ENCODE results near the gene ACP2.
A peak's percentile ranks its signal among the peaks of the same experiment; 100 is the strongest.

Gene ACP2, protein sequence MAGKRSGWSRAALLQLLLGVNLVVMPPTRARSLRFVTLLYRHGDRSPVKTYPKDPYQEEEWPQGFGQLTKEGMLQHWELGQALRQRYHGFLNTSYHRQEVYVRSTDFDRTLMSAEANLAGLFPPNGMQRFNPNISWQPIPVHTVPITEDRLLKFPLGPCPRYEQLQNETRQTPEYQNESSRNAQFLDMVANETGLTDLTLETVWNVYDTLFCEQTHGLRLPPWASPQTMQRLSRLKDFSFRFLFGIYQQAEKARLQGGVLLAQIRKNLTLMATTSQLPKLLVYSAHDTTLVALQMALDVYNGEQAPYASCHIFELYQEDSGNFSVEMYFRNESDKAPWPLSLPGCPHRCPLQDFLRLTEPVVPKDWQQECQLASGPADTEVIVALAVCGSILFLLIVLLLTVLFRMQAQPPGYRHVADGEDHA

DNA sequence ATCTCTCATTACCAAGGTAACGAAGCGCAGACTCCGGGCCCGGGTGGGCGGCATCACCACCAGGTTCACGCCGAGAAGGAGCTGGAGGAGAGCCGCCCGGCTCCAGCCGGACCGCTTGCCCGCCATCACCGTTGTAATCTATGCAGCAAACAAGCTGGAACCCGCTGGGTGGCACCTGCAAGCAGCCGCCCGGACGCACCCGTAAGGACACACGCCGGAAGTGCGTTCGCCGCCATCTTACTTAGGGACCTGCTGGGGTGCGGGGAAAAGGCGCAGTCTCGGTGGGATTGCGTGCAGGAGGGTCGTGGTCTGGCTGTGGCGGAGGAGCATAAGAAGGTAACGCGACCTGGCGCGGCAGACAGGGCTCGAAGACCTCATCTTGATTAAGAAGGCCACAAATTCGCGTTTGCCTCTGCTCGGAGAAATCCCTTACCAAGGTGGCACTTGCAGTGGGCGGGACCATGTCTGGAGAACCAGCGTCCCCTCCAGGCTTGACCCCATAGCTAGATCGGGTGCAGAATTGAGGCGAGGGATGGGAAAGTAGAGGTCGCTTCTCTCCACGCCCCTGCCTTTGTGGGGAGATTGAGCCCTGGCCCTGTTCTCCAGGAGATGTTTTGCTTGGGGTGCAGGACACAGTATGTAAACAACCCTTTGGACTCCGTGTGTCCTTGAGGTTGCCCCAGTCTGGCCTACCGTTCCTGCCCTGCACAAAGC lies at the start of gene ACP2:
Gene ACP2, minus strand, starts transcription at position 151 of the 714 bp plus-strand sequence. Its CDS starts 25 bp downstream, at position 126.
- H3K4me3 ChIP-seq (ENCODE audit: low read depth, low read length), result peak within 1 kb of the TSS; percentile 99

DNA sequence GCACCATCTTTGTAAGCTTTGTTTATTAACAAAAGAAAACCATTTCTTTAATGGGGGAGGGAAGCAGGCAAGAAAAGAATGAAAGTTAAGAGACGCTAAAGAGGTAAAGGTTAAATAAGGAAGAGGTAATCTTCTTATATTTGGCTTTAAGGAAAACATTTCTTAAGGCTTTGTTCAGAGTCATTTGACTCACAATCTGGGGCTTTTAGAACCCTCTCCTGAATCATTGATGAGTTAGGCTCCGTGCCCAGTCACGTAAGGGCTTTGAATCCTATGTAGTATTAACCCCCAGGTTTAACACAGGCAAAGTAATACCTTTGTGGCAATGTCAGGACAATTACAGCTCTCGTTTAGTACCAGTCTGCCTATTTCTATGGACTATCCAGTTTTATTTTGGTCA lies 47.4 kb upstream of the ACP2 start:
- H3K4me3 ChIP-seq (ENCODE audit: low read depth, low read length), result no peak overlapping the region

DNA sequence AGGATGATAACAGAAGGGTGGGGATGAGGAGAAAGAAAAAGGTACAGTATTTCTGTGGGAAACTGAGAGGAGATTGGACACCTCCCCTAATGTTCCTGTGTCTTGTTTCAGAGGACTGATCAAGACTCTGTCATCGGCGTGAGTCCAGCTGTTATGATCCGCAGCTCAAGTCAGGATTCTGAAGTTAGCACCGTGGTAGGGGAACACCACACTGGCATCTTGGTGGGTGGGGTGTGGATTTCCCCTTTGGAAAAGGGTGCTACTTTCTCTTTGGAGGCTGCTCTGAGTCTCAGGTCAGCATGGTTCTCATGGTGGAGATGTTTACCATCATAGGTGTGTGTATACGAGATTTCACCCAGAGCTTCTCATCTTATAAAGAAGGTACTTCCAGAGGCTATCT lies 46.8 kb upstream of the ACP2 start:
- no peak overlapping the region for H3K4me3 ChIP-seq (ENCODE audit: low read depth, low read length)

DNA sequence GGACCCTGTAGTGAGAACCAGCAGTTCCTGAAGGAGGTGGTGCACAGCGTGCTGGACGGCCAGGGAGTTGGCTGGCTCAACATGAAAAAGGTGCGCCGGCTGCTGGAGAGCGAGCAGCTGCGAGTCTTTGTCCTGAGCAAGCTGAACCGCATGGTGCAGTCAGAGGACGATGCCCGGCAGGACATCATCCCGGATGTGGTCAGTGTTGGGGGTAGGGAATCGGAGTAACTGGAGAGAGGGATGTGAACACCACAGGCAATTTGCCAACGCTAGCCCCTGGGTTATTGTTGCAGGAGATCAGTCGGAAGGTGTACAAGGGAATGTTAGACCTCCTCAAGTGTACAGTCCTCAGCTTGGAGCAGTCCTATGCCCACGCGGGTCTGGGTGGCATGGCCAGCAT lies 41.2 kb upstream of the ACP2 start:
- H3K4me3 ChIP-seq (ENCODE audit: low read depth, low read length), result no peak overlapping the region

DNA sequence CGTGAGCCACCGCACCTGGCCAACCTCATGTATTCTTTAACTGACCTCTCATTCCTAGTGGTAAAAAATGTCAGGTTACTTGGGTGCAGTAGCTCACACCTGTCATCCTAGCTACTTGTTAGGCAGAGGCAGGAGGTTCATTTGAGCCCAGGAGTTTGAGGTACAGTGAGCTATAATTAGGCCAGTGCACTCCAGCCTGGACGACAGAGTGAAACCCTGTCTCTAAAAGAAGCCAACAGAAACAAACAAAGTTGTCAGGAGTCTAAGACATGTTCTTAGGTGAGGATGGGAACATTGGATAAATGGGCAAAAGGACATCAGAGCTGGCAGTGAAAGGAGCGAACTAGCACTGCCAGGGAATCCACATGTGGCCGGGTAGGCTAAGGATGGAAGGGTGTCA lies 39.5 kb upstream of the ACP2 start:
- H3K4me3 ChIP-seq (ENCODE audit: low read depth, low read length), result no peak overlapping the region

DNA sequence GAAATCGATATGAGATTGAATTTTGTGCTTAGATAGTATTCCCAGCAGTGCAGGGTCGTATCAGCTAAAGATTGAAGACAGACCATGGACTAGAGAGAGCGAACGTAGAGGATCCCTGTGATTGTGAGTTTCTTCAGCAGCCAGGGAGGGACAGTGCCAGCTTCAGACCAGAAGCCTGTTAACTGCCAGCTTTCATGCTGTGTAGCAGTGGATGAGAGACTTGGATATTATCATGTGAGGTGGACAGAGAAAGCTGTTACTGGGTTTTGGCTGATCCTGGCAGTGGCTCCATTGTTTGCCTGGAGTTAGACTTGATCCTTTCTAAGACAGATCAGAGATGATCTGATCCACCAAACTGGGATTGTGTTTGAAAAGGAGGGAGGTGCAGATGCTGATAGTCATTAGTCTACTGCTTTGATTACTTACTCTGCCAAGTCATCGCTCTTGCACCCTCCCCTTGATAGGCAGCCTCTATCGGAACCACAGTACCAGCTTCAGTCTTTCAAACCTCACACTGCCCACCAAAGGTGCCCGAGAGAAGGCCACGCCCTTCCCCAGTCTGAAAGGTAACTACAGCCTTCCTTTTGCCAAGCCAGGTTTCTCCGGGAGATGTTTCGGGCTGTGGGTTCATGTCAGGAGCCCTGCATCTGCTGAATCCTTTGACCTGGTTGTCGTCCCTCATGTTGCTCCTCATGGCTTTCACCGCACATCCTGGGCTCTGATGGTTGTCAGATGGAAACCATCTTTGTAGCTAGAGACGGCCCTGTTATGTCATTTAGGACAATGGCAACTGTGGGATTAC lies 37.6 kb upstream of the ACP2 start:
- H3K4me3 ChIP-seq (ENCODE audit: low read depth, low read length), result no peak overlapping the region

DNA sequence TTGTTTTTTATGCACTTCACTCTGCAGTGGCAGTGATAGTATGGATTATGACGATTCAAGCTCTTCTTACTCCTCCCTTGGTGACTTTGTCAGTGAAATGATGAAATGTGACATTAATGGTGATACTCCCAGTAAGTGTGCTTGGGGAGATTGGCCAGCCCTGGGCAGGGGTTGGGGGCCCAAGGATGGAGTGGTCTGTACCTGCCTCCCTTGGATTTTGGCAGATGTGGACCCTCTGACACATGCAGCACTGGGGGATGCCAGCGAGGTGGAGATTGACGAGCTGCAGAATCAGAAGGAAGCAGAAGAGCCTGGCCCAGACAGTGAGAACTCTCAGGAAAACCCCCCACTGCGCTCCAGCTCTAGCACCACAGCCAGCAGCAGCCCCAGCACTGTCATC lies 35.5 kb upstream of the ACP2 start:
- no peak overlapping the region for H3K4me3 ChIP-seq (ENCODE audit: low read depth, low read length)

DNA sequence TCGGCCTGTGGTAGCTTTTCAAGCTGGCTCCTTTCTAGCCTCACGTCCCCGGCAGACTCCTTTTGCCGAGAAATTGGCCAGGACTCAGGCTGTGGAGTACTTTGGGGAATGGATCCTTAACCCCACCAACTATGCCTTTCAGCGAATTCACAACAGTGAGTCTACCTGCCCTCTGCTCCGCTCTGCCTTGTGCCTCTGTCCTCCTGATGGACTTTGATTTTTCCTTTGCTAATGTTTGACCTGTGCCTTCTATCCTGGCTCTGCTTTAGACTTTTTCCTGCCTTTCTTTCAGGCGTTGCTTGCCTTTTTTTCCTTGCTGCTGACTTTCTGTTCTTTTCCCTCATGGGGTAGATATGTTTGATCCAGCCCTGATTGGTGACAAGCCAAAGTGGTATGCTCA lies 33.8 kb upstream of the ACP2 start:
- no peak overlapping the region for H3K4me3 ChIP-seq (ENCODE audit: low read depth, low read length)

DNA sequence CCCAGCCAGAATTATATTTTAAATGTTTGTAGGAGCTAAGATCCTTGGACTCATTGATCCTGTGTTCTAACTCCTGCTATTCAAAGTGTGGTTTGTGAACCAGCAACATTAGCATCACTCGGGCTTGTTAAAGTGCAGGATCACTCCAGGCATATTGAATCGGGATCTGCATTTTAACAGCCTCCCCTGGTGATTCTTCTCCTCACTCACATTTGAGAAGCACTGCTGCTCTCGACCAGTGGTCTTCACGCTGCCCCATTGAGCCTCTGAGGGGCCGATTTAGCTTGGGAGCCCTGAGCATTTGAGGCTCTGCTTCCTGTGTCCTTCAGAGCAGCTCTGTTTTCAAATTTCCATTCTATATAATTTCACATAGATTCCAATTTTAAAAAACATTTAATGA lies 32.2 kb upstream of the ACP2 start:
- no peak overlapping the region for H3K4me3 ChIP-seq (ENCODE audit: low read depth, low read length)

DNA sequence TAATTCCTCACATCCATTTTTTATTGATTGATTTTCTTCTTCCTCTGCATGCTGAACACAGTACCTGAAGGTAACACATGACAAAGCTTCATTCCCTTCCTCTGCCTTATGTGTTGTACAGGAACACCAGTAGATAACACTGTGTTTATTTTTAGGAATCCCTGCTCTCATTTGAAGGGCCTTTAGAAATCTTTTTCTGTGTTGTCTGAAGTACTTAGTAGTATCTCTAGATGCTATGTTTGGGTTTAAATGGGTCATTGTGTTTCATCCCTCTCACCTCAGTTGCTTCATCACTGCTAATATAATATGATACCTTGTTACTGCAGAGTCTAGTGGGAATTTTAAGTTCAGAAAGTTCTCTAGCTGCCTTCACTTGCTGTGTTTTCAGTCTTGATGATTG lies 31.5 kb upstream of the ACP2 start:
- H3K4me3 ChIP-seq (ENCODE audit: low read depth, low read length), result no peak overlapping the region

DNA sequence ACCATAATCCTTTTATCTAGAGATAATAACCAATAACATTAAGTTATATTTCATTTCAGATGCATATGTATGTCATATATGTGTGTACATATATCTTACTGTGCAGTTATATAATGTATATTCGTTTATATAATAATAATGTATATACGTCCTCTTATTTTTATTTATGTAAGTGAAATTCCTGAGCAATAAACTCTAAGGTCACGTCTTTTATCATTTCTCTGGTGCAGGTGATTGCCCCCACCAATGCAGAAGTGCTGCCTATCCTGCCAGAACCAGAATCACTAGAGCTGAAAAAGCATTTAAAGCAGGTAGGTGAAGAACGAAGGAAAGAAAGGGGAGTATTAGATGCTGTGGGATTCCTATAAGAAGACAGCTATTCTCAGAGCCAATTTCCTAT lies 30.2 kb upstream of the ACP2 start:
- H3K4me3 ChIP-seq (ENCODE audit: low read depth, low read length), result no peak overlapping the region

DNA sequence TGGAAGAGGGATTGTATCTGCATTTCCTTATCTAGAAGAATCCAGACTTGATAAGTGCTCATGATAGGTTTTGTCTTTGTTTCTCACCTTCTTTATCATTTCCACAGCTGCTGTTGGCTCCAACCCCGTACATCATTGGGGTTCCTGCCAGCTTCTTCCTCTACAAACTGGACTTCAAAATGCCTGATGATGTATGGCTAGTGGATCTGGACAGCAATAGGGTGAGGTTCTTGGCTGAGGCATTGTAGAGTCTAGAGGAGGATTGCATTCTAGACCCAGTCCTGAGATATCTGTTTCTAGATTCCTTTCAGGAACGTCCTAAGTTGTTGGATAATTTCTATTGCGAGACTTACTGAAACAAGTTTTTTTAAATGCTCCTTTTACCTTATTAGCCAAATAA lies 29.4 kb upstream of the ACP2 start:
- H3K4me3 ChIP-seq (ENCODE audit: low read depth, low read length), result no peak overlapping the region

DNA sequence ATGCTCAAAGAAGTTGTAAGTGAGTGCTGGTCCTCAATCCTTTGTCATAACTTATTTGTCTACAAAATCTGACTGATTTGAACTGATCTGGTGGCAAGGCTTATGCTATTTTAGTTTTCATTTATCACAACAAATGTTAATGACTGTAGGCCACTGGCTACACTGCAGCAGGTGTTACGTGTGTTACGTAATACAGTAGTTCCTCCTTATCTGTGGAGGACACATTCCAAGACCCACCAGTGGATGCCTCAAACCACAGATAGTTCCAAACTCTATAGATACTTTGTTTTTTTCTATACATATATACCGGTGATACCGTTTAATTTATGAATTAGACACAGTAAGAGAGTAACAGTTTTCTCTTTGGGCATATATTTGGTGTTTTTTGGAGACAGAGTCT lies 28.3 kb upstream of the ACP2 start:
- H3K4me3 ChIP-seq (ENCODE audit: low read depth, low read length), result no peak overlapping the region

DNA sequence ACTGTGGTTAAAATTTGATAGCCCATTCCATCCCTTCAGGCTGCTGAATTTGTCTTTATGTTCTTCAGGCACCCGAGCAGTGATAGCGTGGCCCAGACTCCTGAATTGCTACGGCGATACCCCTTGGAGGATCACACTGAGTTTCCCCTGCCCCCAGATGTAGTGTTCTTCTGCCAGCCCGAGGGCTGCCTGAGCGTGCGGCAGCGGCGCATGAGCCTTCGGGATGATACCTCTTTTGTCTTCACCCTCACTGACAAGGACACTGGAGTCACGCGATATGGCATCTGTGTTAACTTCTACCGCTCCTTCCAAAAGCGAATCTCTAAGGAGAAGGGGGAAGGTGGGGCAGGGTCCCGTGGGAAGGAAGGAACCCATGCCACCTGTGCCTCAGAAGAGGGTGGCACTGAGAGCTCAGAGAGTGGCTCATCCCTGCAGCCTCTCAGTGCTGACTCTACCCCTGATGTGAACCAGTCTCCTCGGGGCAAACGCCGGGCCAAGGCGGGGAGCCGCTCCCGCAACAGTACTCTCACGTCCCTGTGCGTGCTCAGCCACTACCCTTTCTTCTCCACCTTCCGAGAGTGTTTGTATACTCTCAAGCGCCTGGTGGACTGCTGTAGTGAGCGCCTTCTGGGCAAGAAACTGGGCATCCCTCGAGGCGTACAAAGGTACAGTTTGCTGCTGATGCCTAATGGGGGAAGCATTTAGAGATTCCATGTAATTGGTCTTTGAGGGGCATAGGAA lies 26.1 kb upstream of the ACP2 start:
- H3K4me3 ChIP-seq (ENCODE audit: low read depth, low read length), result no peak overlapping the region

DNA sequence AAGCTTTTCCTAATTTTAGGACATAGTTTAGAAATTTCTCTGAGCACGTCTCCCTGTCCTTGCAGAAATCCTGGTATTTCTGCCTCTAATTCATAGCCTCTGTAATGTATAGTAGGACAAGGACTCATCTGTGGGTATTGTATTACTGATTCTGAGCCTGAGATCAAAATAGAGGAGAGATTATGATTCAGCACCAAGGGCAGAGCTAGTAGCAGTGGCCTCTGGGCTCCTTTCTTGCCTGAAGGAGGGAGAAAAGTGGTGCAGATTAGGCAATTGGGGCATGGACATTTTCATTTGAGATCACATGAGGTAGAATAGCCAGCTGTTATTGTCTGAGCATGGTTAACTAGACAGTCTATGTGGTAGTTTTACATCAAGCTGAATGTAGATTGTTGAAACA lies 24.1 kb upstream of the ACP2 start:
- H3K4me3 ChIP-seq (ENCODE audit: low read depth, low read length), result no peak overlapping the region

DNA sequence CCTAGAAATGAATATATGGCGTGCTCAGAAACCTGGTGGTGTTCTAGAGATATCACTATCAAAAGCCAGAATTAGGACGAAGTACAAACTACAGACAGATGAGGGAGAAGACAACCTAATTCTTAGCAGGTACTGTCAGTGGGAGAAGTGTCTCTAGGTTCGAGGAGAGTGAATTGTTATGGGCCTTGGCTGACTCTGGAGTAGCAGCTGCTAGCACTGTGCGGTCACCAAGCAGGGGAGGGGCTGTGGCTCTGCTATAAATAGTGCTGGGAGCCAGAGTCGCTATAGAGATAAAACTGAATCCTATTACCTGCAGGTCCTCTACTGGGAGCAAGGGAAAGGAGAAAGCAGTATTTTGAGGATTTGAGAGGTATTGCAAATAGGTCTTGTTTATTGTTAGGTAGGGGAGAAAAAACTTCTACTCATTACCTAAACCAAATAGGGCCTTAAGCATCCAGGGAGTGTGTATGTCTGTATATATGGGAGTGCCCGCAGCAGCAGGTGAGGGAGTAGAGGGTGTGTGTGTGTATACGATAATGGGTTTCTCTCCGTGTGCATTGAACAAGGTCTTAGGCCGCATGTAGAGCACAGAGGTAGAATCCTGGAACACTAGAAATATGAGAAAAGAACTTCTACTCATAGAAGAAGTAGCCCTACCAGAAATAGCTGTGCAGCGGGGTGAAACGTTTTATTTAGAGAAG lies 23.5 kb upstream of the ACP2 start:
- no peak overlapping the region for H3K4me3 ChIP-seq (ENCODE audit: low read depth, low read length)

DNA sequence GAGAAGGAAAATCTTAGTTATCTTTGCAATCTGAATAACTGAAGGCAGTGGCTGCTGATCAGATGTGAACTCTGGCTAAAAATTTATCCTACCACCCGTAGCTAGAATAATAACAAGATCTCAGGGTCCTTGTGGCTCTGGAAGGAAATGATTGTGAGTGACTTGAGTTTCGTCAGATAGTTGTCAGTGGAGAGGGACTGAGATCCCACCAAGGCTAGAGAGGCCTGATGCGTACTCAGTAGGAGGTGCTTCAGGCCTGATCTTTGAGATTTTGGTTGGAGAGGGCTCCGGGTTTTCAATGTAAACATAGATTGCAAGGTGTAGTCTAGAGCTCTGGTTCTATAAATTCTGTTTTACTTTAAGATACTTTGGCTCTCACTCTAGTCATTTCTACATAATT lies 22.7 kb upstream of the ACP2 start:
- peak overlapping the region; percentile 65 for H3K4me3 ChIP-seq (ENCODE audit: low read depth, low read length)

DNA sequence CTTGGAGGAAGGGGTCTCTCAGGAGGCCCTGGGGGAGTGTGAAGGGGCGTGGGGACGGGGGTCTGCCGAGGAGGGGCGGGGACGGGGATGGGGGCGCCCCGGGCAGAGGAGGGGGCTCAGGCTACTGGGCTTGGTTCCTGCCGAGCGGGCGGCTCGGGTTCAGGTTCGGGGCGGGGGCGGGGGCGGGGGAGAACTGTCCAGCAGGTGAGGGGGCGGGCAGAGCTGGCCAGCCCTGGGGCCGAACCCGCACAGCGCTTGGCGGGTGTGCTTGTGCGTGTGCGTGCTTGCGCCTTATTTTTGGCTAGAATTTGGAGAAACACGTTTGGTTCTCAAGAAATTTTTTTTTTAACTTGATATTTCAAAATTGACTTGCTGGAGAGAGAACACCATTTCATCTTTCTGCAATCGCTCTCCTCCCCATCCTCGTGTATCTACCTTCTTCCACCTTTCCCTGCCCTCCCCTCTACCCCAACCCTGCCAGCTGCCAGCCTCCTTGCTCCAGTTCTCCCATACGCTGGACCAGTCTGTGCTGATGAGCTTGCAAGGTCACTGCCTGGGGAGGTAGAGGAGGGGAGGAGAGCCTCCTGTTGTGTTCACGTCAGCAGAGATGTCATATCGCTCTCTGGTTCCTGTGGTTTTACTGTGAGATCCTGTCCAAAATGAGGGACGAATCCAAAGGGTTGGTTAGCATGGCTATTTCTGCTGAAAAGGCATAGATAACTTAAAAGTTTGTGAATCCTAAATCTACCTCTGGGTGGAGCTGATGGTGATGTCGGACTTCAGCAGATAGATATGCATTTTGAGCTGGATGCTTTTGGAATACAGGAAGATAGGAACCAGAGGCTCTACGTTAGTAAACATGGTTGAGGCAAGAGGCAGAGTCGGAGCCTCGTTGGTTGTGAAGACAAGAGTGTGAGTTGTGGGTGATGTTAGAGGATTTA lies 22.0 kb upstream of the ACP2 start:
- peak overlapping the region; percentile 85 for H3K4me3 ChIP-seq (ENCODE audit: low read depth, low read length)

DNA sequence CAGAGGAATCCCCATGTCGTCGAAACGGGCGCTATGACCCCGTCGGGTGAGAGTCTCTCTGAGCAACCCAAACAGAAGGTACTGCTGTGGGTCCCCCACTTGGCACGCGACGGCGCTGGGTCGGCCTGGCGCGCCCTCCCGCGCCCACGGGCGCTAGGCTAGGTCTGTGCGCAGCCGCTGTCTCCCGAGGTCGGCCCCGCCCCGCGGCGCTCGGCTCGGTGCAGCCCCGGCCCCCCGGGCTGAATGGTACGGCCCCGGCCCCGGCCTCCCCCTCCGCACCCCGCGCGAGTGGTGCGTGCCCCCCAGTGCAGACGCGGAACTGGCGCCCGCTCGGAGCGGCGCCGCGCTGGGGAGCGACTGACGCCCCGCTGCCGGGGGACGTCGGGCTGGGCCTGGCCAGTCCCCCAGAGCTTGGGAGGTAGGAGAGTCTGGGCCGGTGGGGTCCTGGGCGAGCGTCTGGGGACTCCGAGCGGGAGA lies 21.3 kb upstream of the ACP2 start, which contains the start of gene MADD:
Gene MADD, plus strand, starts transcription at position 305 of the 477 bp plus-strand sequence.
- H3K4me3 ChIP-seq (ENCODE audit: low read depth, low read length), result peak within 1 kb of the TSS; percentile 85
